ENCODE results near the gene TRABD2B.

Gene TRABD2B

DNA sequence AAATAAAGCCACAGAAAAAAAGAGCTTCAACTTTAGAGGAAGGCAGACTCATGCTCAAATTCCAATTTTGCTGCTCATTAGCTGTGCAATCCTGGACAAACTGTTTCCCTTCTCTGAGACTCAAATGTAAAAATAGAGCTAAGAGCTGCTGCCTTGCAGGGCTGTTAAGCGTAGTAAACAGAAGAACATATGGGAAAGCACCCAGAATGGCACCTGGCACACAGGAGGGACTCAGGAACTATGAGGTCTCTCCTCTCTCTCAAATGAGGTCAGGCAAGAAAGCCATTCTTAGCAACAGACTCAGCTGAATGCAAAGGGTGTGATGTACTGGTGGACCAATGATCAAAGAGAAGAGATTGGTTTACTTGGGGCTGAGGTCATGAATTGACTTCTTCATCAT is 61.3 kb downstream of the TRABD2B start:
- DNase-seq (ENCODE audit: low read depth) = no peak

DNA sequence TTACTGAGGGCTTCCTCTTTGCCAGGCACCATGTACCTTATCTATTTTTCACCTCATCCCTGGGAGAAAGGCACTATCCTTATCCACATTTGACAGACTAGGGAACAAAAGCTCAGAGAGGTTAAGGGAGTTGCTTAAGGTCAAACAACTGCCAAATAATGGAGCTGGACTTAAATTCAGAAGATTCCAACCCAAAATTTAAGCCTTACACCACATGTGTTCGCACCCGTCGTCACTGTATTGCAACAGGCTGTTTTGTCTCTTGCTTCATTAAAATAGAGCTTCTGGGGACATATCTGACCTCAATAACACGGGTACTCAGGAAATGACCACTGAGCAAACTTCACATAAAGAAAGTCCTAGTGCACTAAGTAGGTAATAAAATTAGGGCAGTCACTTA is 62.0 kb downstream of the TRABD2B start:
- no peak for DNase-seq (ENCODE audit: low read depth)

DNA sequence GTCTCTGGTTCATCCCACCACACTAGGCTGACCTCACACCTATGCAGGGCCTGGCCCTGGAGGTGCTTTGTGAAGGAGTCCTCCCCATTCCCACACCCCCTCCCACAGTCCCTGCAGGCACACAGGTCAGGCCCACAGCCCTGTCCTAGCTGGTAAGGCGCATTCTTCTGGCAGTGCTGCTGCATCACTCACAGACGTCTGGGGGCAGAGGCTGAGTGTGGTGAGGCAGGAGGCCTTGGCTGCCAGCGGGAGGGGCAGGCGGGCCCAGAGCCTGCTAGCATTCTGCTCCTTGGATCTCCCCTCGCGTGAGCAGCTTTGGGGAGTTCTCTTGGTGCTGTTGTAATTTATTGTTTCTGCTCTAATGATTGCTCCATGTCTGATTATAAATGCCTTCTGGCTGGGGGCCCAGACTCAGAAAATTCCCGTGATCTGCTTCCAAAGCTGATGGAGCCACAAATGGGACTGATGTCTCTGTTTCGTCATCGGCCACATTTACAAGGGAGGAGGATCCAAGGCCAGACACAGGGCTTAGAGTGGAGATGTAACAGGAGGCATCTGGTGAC is 62.9 kb downstream of the TRABD2B start:
- peak; percentile 93 for DNase-seq (ENCODE audit: low read depth)

DNA sequence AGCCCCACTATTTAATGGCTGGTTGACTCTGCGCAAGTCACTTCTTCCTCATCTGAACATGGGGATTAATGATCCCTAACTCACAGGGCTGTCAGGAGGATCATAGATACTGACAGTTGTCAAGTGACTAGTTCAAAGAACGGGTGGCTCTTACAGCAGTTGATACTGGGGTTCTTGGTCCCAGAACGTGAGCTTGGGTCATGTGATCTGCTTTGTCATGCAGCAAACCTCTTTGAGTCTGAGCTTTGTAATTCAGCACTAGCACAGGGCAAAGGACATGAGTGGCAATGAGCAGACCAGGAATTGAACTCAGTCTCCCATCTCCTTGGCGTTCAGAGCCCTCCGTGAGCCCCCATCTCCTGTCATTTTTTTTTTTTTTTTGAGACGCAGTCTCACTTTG is 64.4 kb downstream of the TRABD2B start:
- no peak for DNase-seq (ENCODE audit: low read depth)

DNA sequence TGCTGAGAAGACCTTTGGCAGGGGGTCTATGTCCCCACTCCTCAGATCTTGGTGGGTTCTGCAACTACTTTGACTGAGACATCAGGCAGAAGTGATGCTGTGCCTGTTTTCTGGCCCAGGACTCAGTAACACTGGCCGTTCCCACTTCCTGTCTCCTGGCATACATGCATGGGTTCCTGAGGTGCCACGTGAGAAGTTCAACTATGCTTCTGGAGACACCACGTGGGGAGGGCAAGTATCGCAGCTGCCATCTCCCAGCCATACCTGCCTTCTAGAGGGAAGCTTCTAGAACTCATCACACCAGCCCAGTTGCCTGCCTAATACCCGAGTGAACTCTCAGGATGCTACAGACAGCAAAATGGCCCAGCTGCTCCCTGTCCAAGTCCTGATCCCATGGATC is 65.8 kb downstream of the TRABD2B start:
- DNase-seq (ENCODE audit: low read depth) = no peak

DNA sequence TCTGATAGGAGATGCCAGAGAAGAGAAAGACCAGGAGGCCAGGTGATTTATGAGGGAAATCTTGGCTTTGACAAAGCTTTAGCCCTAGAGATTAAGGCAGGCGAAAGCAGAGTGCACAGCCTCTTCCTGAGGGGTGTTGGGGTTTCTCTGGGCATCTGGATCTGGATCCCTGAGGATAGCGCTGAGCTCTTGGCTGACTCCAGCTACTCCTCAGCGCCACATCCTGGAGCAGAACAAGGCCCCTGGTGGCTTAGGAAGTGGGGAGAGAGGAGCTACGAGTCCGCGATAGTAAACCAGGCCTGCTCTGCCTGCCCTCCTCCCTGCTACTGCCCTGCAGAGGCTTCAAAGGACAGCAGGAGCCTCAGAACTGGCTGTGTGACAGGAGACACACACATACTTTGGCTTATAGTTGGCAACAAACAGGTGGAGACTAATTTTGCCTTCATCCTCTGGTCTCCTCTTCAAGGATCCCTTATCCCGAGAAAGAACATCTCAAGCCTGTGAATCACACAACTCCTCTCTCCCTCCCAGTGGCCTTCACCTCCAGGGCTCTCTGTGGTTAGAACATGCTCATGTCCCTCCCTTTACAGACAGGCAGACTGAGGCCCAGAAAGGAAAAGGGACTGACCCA is 66.9 kb downstream of the TRABD2B start:
- DNase-seq (ENCODE audit: low read depth) = peak; percentile 61

DNA sequence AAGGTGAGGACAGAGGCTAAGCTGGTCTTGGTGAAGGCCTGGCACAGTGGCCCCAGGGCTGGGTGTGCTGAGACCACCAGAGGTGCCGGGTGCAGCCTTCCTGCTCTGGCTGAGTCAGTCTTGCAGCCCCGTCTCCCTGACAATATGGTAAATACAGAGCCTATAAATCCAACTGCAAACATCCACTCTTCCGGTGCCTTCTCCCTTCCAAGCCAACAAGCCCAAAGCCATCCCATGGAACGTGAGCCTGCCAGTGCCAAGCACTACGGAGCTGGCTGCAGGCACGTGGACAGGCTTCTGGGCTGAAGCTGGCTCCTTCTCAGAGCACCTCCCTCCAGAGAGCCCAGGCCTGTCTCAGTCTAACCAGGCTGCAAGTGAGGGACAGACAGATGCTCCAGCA is 70.0 kb downstream of the TRABD2B start:
- DNase-seq (ENCODE audit: low read depth) = no peak

DNA sequence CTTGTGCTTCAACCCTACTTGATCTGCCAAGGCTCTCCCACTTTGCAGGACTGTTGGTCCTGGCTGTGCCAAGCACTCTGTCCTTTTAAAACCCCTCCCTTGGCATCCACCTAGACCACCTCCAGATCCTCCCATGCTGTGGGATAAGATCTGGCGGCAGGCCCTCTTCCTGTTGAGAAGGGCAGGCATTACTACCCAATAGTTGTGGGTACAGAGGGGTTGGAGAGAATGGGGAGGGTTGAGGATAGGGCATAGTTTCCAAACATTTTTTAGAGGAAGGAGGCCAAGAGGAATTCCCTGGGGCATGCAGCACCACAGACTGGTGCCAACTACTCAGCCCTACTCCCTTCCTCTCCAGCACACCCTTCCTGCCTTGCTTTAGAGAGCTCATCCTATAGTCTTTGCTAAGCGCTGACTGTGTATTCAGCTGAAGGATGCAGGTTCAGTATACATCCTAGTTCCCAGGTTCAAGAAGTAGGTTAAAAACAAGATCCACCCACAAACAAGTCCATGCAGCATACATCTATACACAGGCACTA is 70.7 kb downstream of the TRABD2B start:
- no peak for DNase-seq (ENCODE audit: low read depth)

DNA sequence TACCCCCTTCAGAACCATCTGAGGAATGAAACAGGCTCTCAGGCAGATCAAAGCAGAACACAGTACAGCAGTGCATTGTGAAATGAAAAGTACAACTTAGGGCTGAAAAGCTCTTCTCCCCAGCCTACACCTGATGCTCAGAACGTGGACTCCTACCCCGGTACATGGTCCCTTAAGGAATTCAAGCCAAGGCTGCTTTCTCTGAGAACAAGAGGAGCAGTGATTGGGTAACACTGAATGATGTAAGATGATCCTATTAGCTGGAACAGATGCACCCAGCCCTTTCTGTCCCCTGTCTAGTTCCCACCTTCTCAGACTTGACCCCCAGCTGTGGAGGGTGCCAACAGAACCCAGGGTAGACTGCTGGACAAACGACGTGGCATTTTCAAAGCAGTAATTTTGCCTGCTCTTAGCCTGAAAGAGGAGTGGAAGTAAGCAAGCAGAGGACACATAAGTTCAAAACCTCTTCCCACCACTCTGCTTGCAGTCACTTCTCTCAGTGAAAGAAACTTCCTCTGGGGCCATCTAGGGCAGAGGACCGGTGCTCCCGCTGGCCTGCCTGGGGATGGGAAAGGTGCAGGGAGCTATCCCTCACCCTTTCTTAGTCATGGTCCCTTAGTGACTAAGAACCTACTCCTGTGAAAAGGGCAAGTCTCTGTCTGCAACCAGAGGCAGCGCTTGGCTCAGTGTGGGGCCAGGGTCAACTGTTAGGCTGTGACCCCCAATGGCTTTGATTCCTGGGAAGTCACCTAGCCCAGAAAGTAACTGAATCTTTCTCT is 72.7 kb downstream of the TRABD2B start:
- DNase-seq (ENCODE audit: low read depth) = peak; percentile 30

DNA sequence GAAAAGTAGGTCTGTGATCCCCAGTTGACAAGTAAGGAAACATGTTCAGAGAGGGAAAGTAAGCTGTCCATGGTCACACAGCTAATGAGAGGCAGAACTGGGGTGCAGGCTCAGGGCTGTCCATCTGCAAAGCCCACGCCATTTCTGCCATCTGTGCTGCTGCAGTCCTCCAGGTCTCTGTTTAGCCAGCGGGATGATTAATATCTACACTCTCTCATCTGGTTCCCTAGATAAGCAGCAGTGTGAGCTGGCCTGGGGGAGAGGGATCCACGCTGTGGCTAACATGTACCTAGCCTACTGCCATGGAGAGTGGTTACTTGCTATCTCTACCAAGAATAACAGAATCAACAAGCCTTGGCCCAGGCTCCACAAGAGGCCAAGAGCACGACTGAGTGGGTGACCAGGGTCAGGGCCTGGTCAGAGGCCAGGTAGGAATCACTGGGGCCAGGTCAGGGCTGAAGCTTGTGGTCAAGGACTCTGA is 75.2 kb downstream of the TRABD2B start:
- peak; percentile 50 for DNase-seq (ENCODE audit: low read depth)

DNA sequence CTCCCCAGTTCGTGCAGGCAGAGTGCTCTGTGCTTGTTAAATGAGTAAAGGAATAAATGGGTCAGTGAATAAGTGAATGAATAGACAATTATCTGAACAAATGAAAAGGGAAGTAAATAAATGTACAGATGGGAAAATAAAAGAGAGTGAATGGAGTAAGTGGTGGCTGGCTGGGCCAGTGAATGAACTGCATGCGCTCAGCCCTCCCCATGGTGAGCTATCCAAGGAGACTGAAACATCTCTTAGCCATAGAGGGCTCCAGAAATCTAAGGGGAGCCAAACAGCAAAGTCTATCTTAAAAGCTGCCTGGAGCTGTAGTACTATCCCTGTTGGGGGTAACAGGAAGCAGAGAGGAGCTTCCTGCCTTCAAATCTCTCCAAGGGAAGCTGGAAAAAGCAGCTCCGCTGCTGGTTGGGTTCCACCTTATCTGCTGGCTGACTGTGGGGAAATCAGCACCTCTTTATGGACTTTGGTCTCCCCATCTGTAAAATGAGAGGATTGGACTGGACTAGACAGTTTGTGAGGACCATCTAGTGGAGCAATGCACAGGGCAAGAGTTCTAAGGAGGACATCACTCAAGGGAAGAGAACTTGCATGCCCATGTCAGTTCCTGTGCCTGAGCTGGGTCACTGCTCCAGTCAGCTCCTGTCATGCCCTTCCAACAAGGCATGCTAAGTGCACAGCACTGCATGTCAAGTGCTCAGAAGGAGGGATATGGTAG is 77.9 kb downstream of the TRABD2B start:
- no peak for DNase-seq (ENCODE audit: low read depth)

DNA sequence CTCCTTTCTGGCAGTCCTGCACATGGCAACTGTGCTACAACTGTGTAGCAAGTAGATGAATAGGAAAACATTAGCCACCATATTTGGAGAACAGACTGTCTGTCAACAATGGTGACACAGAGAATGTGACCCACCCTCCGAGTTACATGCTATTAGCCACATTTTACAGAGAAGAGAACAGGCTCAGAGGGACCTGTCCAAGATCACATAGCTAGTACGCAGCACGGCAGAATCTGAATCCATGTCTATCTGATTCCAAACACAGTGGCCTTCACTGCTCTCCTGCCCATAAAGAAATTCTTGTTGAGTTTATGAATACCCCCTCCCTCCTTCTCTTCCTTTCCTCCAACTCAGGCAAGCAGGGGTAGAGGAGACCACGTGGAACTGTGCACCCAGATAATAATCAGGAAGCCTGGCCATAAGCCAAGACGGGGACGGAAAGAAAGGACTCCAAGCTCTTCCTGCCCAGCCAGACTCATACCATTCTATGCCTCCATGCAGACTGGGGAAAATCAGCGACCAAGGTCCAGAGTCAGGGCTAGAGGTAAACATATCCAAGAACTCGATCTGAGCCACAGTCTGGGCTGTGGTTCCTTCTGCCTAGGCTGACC is 78.8 kb downstream of the TRABD2B start:
- no peak for DNase-seq (ENCODE audit: low read depth)

DNA sequence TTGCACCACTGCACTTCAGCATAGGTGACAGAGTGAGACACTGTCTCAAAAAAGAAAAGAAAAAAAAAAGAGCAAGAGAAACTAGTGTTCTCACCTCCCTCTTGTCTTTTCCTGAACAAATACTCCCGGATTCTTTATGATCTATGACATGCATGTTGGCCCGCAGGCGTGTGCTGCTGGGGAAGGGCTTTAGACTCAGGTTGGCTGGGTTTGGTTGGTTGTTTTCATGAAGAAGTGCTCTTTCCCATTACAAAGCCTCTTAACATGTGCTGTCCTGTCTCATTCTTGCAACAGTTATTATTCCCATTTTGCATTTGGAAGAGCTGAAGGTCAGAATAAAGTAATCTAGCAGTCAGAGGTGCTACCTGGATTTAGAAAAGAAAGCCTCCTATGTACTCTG is 79.5 kb downstream of the TRABD2B start:
- no peak for DNase-seq (ENCODE audit: low read depth)

DNA sequence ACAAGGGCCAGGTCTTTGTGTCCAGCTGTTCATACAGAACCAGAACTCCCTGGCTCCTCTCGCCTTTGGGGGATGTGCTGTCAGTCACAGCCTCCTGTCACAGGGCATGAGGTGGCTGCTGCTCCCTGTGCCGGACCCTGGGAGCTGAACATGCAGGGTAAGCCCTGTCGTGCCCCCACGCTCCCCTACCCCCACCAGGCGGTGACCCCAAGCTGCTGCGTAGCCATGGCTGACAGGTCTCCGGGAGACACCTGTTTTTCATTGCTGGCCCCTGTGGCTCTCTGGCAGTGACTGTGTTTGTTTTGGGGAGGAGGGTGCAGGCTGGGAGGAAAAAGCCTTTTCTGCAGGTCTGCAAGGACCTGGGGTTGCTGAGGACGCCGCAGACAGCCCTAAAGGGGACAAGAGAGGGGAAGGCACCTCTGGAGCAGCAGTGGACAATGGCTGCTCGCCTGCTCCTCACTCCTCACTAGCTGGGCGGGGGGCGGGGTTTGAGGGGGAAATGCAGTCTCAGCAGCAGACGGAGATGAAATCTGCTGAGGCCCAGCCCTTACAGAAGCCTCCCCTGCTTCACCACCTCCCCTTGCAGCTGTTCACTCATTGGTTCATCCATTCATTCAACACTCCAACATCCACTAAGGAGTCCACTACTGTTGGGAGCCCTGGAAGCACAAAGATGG is 81.4 kb downstream of the TRABD2B start:
- no peak for DNase-seq (ENCODE audit: low read depth)

DNA sequence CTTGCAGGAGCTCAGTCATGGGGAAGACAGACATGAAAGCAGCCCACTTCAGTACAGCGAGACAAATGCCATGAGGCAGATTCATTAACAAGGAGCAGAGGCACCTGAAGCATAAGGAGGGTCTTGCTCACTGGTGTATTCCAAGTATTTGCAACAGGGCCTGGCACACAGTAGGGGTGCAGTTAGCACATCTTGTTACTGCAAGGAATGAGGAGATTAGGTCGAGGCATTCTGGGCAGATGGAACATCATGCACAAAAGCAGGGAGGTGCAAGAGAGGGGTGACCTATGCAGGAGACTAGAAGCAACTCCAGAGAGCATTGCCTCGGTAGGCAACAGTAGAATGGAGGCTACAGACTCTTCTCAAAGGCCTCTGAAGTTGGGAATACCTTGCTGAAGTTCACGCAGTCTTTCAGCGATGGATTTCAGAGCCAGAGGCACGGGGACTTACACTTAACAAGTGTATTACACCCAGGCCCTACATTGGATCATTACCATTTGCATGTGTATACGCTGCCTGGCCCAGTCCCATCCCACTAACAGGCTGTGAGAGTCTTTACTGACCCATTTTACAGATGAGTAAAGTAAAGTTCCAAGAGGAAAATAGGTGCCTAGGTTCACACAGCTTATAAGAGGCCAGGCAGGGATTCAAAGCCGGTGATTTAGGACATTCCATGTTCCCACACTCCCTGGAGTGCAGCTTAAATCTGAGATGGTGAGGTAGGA is 82.1 kb downstream of the TRABD2B start:
- DNase-seq (ENCODE audit: low read depth) = no peak

DNA sequence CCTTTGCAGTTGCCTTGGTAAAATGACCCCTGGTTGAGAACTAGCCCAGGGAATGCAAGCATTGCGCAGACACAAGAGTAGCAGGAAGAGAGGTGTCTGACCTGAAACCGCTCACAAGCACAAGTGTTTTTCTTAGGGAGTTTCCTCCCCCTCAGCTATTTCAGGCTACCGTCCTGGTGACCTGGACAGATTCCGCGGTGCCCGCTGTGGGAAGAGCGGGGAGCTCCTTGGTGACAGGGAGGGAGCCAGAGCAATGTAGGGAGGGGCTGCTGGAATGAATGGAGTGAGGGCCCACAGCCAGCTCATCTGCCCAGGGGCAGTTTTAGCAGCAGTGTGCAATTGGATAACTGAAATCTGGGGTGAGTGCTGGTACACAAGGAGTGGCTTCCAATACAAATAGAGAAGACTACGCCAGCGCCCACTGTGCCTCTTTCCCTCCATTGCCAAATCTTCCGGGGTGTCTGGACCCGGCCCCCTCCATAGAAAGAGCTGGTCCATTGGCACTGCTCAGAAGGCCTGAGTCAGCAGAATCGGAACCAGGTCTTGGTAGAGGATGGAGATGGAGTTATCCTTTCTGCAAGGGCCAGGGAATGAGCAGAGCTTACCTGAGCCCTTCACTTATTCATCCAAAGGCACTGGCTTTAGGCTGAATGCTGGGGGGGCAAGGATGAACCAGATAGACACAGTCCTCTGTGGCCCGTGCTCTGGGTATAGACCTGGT is 82.8 kb downstream of the TRABD2B start:
- no peak for DNase-seq (ENCODE audit: low read depth)

DNA sequence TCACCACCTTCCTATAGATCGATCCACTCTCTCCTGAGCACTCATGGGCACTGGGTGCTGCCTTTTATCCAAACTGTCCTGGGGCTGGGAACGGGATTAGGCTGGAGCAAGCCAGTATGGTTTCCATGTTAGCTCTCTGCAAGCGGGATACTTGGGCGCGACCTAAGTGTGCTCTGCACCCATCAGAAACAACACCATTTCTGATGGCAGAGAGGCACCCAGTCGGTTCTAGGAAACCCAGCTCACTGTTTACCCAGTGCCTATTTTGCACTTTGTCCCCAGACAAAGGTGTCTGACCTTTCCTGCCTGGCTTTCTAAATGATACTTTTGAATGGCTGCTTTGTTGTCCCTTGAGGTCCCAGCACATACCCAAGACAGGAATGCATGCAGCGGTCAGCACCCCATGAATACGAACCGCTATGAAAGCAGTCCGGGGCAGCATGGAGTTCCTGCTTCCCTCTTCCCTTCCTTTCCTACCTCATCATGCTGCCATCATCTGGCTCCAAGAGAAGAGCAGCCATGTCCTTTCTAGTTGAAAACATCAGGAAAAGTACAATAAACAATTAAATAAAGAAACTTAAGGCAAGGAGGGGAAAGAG is 83.9 kb downstream of the TRABD2B start:
- no peak for DNase-seq (ENCODE audit: low read depth)

DNA sequence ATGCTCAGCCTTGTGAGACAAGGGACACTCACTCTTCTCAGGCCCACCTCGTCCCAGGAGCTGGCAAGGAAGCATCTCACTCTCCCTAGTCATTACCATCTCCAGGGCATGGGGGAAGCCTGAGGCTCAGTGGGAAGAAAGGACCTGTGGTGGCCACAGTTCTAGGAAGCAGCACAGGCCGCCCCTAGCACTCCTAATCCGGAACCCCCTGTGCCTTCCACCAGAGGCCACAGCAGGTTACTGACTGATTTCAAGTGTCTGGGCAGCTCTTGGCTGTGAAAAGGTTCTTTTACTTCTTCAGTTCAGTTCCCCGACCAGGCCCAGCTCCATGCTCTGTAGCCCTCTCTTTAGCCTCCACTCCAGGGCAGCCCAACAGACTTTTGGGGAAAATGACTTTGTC is 84.4 kb downstream of the TRABD2B start:
- DNase-seq (ENCODE audit: low read depth) = no peak

DNA sequence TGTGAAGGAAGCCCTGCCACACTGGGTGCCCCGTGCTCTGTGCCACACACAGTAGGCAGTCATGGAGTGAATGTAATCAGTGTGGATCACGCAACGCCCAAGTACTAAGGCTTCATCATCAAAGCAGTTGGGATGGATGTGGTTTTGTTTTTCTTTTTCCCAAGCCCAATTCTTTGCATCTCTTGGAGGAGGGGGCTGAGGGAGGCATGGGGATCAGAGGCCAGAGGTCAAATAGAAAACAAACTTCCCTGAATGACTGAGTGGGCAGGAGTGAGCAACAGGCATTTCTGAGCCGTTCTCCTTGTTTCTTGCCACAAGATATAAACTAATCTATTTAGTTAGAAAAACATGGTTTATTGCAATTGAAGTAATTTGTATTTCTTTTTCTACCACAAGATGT is 85.3 kb downstream of the TRABD2B start:
- no peak for DNase-seq (ENCODE audit: low read depth)

DNA sequence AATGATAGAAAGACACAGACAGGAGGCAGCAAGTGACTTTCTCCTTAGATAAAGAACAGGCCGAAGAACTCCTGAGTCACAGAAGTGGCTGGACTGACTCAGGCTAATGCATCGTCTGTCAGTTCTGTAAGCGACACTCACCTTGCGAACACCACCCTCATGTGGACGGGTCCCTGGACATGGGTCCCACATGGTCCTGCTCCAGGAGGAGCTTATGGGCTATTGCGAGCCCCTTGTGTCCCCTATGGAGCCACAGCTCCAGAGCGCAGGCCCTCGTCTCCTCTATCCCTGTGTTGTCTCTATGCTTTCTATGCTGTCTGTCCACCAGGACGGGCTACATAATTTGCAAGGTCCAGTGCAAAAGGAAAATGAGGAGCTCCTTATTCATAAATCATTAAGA is 85.8 kb downstream of the TRABD2B start:
- DNase-seq (ENCODE audit: low read depth) = no peak

Measured in amniotic epithelial cell (primary cell).